Body of pancreas (tissue), 4 donors: Measurements from ENCODE around the gene CHIT1.
"Not testable (repeated sequence)": the region's sequence is repeated elsewhere in the genome, so short reads cannot be mapped to it uniquely, and the experiment has no call there.

Experiments used
- CTCF ChIP-seq, 7 experiments: fragments of 450-650 bp in 4 of 7; fragments of 200-600 bp in 3 of 7; sonication (generic) in 3 of 7; IDR thresholded peaks; one replicate each; pipeline ENCODE4 v1.5.1; 2016 to 2019; ENCODE audit warnings: antibody characterized with exemption in 7 of 7
- POLR2A ChIP-seq, 3 donors: fragments of 450-650 bp; IDR thresholded peaks; one replicate each; pipeline ENCODE4 v1.6.1; 2016; ENCODE audit warnings: antibody characterized with exemption in 3 of 3, mild to moderate bottlenecking in 2 of 3

- TF ChIP-seq POLR2A, CTCF (IDR thresholded peaks at IDR 0.05): not testable (repeated sequence)
Observed at GRCh38 chr1:203266140-203266539, 36.7 kb upstream of the CHIT1 start.
